GM19328 (cell line): ENCODE data around the gene ZNF804A.

Experiments used
- ATAC-seq: cut with Tn5 transposase; IDR thresholded peaks from one replicate; pipeline ENCODE4 v1.9.1; 2021; ENCODE audit warnings: mild to moderate bottlenecking, moderate library complexity; ENCODE audit not compliant: unreplicated experiment

Gene ZNF804A

GRCh38 chr2:184602734-184603133, 4.4 kb downstream of the ZNF804A start:
- no peak for ATAC-seq

GRCh38 chr2:184610891-184611290, 12.6 kb downstream of the ZNF804A start:
- no peak for ATAC-seq

- ATAC-seq, result no peak
Measured at GRCh38 chr2:184611361-184612085, 13.2 kb downstream of the ZNF804A start.

- ATAC-seq, result no peak
Measured at GRCh38 chr2:184620367-184620766, 22.0 kb downstream of the ZNF804A start.

- no peak for ATAC-seq
Measured at GRCh38 chr2:184624311-184624710, 26.0 kb downstream of the ZNF804A start.

DNA sequence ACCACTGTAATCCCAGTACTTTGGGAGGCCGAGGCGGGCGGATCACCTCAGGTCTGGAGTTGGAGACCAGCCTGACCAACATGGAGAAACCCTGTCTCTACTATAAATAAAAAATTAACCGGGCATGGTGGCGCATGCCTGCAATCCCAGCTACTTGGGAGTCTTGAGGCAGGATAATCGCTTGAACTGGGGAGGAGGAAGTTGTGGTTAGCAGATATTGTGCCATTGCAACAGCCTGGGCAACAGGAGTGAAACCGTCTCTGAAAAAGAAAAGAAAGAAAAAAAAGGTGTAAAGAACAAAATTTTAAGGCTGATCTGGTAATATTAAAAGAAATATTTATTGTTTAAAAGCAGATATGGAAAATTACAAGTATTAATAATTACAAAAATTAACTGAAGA, 29.7 kb downstream of the ZNF804A start:
- ATAC-seq, result no peak

GRCh38 chr2:184633726-184634125, 35.4 kb downstream of the ZNF804A start:
- ATAC-seq, result no peak

DNA sequence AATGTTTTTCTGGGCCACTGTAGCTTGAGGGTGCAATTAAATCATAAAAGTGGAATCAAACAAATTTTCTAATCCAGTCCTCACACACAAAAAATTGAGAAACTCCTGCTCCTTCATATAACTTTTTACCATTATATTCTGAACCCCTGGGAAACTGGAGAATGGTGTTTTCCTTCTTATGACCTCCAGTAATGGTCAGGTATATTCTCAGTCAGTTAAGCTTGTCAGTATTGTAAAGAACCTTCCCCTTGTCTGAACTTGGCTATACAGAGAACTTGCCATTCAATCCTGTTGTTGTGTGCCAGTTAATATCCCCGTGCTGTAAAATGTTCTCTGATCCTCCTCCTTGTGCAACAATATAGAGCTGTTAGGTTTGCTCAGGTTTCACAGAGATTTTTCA, 39.5 kb downstream of the ZNF804A start:
- ATAC-seq, result no peak

GRCh38 chr2:184644685-184645084, 46.4 kb downstream of the ZNF804A start:
- ATAC-seq, result no peak

DNA sequence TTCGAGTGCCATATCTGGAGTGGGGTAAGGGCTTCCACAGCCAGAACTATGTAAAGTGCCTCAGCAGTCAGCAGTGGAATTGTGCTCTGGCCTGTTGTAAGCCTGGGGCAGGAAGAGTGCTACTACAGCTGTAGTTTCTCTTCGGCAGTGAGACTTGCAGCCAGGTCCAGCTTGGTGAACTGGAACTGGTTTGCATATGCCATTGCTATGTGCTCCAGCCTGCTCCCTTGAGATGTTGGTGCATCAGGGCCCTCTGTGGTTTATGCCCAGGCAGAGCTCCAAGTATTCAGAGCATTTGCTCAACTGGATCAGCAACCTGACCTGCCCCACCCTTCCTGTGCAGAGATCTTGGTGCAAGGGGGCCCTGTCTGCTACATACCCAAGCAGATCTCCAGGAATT, 47.8 kb downstream of the ZNF804A start:
- ATAC-seq, result no peak

GRCh38 chr2:184646593-184646992, 48.3 kb downstream of the ZNF804A start:
- ATAC-seq, result no peak

- ATAC-seq, result no peak
Measured at GRCh38 chr2:184654945-184655344, 56.6 kb downstream of the ZNF804A start.

GRCh38 chr2:184677171-184677570, 78.8 kb downstream of the ZNF804A start:
- no peak for ATAC-seq

- ATAC-seq, result no peak
Measured at GRCh38 chr2:184679219-184680018, 81.1 kb downstream of the ZNF804A start.

GRCh38 chr2:184680825-184681224, 82.5 kb downstream of the ZNF804A start:
- ATAC-seq, result no peak

DNA sequence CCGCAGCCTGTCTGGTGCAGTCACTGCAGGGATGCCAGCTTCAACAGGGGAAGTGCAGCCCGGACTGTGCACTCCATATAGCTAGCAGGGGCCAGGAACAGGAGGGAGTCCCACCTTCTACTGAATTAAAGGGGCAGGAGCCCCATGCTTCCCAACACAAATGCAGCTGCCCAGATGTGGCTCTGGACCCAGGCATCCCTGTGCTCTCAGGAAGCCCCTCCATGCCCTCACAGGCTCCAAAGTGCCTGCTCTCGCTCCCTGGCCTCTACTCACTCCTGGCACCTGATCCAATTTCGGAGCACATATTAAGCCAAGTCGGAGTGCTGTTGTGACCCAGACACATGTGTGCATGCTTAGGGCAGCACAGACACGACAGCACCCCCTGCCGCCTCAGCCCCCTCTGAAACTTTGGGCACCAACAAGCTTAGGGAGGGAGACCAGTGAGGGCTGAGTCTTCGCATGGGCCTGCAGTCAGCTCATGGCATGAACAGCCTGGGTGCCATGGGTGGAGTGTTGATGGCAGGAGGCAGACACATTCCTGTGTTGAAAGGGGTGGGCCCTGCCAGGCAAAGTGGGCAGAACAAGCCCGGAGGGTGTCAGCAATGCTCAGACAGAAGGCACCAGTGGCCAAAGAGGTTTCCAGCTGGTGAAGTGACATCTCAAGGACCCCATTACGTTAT, 83.5 kb downstream of the ZNF804A start:
- no peak for ATAC-seq

- ATAC-seq, result no peak
Measured at GRCh38 chr2:184683911-184684310, 85.6 kb downstream of the ZNF804A start.

- ATAC-seq, result no peak
Measured at GRCh38 chr2:184685999-184686841, 87.9 kb downstream of the ZNF804A start.

- no peak for ATAC-seq
Measured at GRCh38 chr2:184689638-184690037, 91.3 kb downstream of the ZNF804A start.

- no peak for ATAC-seq
Measured at GRCh38 chr2:184692141-184692734, 93.9 kb downstream of the ZNF804A start.
